ENCODE data around the gene CYB5D1. TPM values are rescaled to one million over a fixed set of nuclear protein-coding genes. Genes with fewer than 3 reads are reported as not detected.

The CYB5D1 gene
- total and polyA plus RNA-seq, 2 of the 8 experiments (the other 6 are each of a cell fraction or from before 2014, with no cell fraction given): 11.0 to 18.0 TPM

DNA sequence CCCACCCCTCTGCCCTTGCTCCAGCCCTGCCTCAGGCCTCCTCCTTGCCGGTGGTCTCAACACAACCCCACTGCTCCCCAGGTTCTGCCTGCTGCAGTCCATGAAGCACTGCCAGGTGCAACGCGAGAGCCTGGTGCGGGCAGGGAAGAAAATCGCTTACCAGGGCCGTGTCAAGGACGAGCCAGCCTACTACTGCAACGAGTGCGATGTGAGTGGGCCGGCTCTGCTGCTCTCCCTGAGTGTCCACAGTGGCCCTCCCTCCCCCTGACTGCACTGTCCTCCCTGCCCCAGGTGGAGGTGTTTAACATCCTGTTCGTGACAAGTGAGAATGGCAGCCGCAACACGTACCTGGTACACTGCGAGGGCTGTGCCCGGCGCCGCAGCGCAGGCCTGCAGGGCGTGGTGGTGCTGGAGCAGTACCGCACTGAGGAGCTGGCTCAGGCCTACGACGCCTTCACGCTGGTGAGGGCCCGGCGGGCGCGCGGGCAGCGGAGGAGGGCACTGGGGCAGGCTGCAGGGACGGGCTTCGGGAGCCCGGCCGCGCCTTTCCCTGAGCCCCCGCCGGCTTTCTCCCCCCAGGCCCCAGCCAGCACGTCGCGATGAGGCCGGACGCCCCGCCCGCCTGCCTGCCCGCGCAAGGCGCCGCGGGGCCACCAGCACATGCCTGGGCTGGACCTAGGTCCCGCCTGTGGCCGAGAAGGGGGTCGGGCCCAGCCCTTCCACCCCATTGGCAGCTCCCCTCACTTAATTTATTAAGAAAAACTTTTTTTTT, 4.7 kb upstream of the CYB5D1 start (continued):
- TF ChIP-seq TBP (IDR thresholded peaks at IDR 0.05; ENCODE audit: low read depth, low read length) (peak; percentile 22; the same call in 1 of the 2 replicates), CREB1 (IDR thresholded peaks at IDR 0.05) (no peak; the same call in 1 of the 2 replicates), CTBP2 (IDR thresholded peaks at IDR 0.05; ENCODE audit: borderline replicate concordance, insufficient read depth, insufficient read length, low read length) (peak; percentile 48), EZH2 (IDR thresholded peaks at IDR 0.05; ENCODE audit: low read depth, low read length, severe bottlenecking) (peak; percentile 72), TAF7 (optimal IDR thresholded peaks at IDR 0.05; ENCODE audit: borderline replicate concordance, low read depth, low read length) (no peak)
- TF ChIP-seq, protein P1, sequence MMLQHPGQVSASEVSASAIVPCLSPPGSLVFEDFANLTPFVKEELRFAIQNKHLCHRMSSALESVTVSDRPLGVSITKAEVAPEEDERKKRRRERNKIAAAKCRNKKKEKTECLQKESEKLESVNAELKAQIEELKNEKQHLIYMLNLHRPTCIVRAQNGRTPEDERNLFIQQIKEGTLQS (IDR thresholded peaks at IDR 0.05; ENCODE audit: insufficient read depth, low read depth, low read length): no peak
- TF ChIP-seq, protein P2, sequence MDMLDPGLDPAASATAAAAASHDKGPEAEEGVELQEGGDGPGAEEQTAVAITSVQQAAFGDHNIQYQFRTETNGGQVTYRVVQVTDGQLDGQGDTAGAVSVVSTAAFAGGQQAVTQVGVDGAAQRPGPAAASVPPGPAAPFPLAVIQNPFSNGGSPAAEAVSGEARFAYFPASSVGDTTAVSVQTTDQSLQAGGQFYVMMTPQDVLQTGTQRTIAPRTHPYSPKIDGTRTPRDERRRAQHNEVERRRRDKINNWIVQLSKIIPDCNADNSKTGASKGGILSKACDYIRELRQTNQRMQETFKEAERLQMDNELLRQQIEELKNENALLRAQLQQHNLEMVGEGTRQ (IDR thresholded peaks at IDR 0.05; ENCODE audit: low read length): no peak
- TF ChIP-seq, protein P3, sequence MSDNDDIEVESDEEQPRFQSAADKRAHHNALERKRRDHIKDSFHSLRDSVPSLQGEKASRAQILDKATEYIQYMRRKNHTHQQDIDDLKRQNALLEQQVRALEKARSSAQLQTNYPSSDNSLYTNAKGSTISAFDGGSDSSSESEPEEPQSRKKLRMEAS (IDR thresholded peaks at IDR 0.05): peak; percentile 55; the same call in 1 of the 2 replicates

Measured in H1 (cell line).